ENCODE results near the gene SPPL3. TPM values are rescaled to one million over a fixed set of nuclear protein-coding genes. Genes with fewer than 3 reads are reported as not detected.

Gene SPPL3
- total and polyA plus RNA-seq, 4 donors, result 14.2 to 52.3 (median 29.6) TPM

- no peak for TF ChIP-seq CTCF (IDR thresholded peaks at IDR 0.05; ENCODE audit: control extremely low read depth, extremely low read depth)
- Histone ChIP-seq H3K4me3 (no peak overlapping the region), H3K27me3 (ENCODE audit: control insufficient read depth in 3 of 3, insufficient read depth in 3 of 3, low read length in 2 of 3) (no peaks in the 10 kb centered on the region), H3K4me1 (ENCODE audit: control insufficient read depth in 5 of 5, insufficient read depth in 5 of 5, low read length in 5 of 5) (no peaks in the 10 kb centered on the region), H3K9ac (ENCODE audit: insufficient read depth in 1 of 2, low read length in 2 of 2) (no peak overlapping the region), H3K36me3 (ENCODE audit: control insufficient read depth in 4 of 4, insufficient read depth in 4 of 4, low read length in 4 of 4) (no peaks in the 10 kb centered on the region), H3K9me3 (ENCODE audit: control insufficient read depth in 4 of 4, insufficient read depth in 3 of 4, low read length in 3 of 4) (no peaks in the 10 kb centered on the region), H3K27ac (ENCODE audit: low read depth in 1 of 2, low read length in 1 of 2) (no peak overlapping the region)
- no peak for ATAC-seq (ENCODE audit: insufficient read depth, low FRiP score)
- 62 to 72% methylated on average over 5 of the region's 5 CpGs for WGBS, 2 donors
- DNase-seq, result no peak
Observed at GRCh38 chr12:120909633-120910298, 5.6 kb upstream of the SPPL3 start.

- Histone ChIP-seq H3K36me3 (ENCODE audit: control insufficient read depth in 4 of 4, insufficient read depth in 4 of 4, low read length in 4 of 4) (peaks cover 0 to 2% (median 0%) of the 10 kb centered on the region in 4 donors), H3K9me3 (ENCODE audit: control insufficient read depth in 4 of 4, insufficient read depth in 3 of 4, low read length in 3 of 4) (no peaks in the 10 kb centered on the region), H3K27ac (ENCODE audit: low read depth in 1 of 2, low read length in 1 of 2) (no peak overlapping the region), H3K27me3 (ENCODE audit: control insufficient read depth in 3 of 3, insufficient read depth in 3 of 3, low read length in 2 of 3) (no peaks in the 10 kb centered on the region), H3K9ac (ENCODE audit: insufficient read depth in 1 of 2, low read length in 2 of 2) (no peak overlapping the region), H3K4me1 (ENCODE audit: control insufficient read depth in 5 of 5, insufficient read depth in 5 of 5, low read length in 5 of 5) (peaks cover 3 to 12% (median 6%) of the 10 kb centered on the region in 5 donors), H3K4me3 (no peak overlapping the region)
- ATAC-seq (ENCODE audit: insufficient read depth, low FRiP score) (no peak), DNase-seq (no peak)
- 92% methylated on average over 5 of the region's 5 CpGs for WGBS, 2 donors
- TF ChIP-seq CTCF (IDR thresholded peaks at IDR 0.05; ENCODE audit: control extremely low read depth, extremely low read depth), result no peak
Observed at GRCh38 chr12:120905856-120906384, 1.8 kb upstream of the SPPL3 start.

- Histone ChIP-seq H3K27me3 (ENCODE audit: control insufficient read depth in 3 of 3, insufficient read depth in 3 of 3, low read length in 2 of 3) (no peaks in the 10 kb centered on the region), H3K27ac (ENCODE audit: low read depth in 1 of 2, low read length in 1 of 2) (peak overlapping the region; percentile 92 to 96), H3K9ac (ENCODE audit: insufficient read depth in 1 of 2, low read length in 2 of 2) (peak overlapping the region; percentile 55 to 80), H3K36me3 (ENCODE audit: control insufficient read depth in 4 of 4, insufficient read depth in 4 of 4, low read length in 4 of 4) (peaks cover 0 to 4% (median 0%) of the 10 kb centered on the region in 4 donors), H3K4me3 (peak overlapping the region; percentile 97), H3K9me3 (ENCODE audit: control insufficient read depth in 4 of 4, insufficient read depth in 3 of 4, low read length in 3 of 4) (peaks cover 0 to 2% (median 0%) of the 10 kb centered on the region in 4 donors), H3K4me1 (ENCODE audit: control insufficient read depth in 5 of 5, insufficient read depth in 5 of 5, low read length in 5 of 5) (peaks cover 4 to 12% (median 6%) of the 10 kb centered on the region in 5 donors)
- WGBS, 2 donors, result 0 to 1% methylated on average over 37 to 84 of the region's 85 CpGs
- ATAC-seq (ENCODE audit: insufficient read depth, low FRiP score), result peak; percentile 63
- DNase-seq, result peak; percentile 40 to 41 (median 41)
- no peak for TF ChIP-seq CTCF (IDR thresholded peaks at IDR 0.05; ENCODE audit: control extremely low read depth, extremely low read depth)
Observed at GRCh38 chr12:120903412-120904196, 554 bp downstream of the SPPL3 start.
